ENCODE measurements around the gene ZC3HAV1L.
"Not testable (repeated sequence)": the region's sequence is repeated elsewhere in the genome, so short reads cannot be mapped to it uniquely, and the experiment has no call there.

DNA sequence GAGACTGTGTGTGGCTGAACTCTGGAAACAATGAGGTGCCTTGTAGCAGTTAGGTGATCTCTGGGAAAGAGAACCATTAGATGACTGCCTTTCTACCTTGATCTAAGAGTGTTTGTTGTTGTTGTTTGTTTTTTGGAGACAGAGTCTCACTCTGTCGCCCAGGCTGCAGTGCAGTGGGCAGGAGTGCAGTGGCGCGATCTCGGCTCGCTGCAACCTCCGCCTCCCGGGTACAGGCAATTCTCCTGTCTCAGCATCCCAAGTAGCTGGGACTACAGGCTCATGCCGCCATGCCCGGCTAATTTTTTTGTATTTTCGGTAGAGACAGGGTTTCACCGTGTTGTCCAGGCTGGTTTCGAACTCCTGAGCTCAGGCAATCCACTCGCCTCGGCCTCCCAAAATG is 18.8 kb upstream of the ZC3HAV1L start:
- TF ChIP-seq POLR2A (IDR thresholded peaks at IDR 0.05; ENCODE audit: low read depth, low read length); KDM1A (IDR thresholded peaks at IDR 0.05; ENCODE audit: borderline replicate concordance); GABPA (IDR thresholded peaks at IDR 0.05; ENCODE audit: low read depth): not testable (repeated sequence)
- TF ChIP-seq, protein P1, sequence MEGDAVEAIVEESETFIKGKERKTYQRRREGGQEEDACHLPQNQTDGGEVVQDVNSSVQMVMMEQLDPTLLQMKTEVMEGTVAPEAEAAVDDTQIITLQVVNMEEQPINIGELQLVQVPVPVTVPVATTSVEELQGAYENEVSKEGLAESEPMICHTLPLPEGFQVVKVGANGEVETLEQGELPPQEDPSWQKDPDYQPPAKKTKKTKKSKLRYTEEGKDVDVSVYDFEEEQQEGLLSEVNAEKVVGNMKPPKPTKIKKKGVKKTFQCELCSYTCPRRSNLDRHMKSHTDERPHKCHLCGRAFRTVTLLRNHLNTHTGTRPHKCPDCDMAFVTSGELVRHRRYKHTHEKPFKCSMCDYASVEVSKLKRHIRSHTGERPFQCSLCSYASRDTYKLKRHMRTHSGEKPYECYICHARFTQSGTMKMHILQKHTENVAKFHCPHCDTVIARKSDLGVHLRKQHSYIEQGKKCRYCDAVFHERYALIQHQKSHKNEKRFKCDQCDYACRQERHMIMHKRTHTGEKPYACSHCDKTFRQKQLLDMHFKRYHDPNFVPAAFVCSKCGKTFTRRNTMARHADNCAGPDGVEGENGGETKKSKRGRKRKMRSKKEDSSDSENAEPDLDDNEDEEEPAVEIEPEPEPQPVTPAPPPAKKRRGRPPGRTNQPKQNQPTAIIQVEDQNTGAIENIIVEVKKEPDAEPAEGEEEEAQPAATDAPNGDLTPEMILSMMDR (IDR thresholded peaks at IDR 0.05 in 2 of 3, conservative IDR thresholded peaks at IDR 0.05 in 1 of 3; ENCODE audit: control insufficient read depth in 2 of 3, extremely low read depth in 1 of 3, insufficient read depth in 1 of 3, low read depth in 3 of 3, low read length in 3 of 3) = not testable (repeated sequence)
- TF ChIP-seq, protein P2, sequence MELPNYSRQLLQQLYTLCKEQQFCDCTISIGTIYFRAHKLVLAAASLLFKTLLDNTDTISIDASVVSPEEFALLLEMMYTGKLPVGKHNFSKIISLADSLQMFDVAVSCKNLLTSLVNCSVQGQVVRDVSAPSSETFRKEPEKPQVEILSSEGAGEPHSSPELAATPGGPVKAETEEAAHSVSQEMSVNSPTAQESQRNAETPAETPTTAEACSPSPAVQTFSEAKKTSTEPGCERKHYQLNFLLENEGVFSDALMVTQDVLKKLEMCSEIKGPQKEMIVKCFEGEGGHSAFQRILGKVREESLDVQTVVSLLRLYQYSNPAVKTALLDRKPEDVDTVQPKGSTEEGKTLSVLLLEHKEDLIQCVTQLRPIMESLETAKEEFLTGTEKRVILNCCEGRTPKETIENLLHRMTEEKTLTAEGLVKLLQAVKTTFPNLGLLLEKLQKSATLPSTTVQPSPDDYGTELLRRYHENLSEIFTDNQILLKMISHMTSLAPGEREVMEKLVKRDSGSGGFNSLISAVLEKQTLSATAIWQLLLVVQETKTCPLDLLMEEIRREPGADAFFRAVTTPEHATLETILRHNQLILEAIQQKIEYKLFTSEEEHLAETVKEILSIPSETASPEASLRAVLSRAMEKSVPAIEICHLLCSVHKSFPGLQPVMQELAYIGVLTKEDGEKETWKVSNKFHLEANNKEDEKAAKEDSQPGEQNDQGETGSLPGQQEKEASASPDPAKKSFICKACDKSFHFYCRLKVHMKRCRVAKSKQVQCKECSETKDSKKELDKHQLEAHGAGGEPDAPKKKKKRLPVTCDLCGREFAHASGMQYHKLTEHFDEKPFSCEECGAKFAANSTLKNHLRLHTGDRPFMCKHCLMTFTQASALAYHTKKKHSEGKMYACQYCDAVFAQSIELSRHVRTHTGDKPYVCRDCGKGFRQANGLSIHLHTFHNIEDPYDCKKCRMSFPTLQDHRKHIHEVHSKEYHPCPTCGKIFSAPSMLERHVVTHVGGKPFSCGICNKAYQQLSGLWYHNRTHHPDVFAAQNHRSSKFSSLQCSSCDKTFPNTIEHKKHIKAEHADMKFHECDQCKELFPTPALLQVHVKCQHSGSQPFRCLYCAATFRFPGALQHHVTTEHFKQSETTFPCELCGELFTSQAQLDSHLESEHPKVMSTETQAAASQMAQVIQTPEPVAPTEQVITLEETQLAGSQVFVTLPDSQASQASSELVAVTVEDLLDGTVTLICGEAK (IDR thresholded peaks at IDR 0.05; ENCODE audit: borderline replicate concordance) = not testable (repeated sequence)
